NCI-H1105 treated with DMSO at 0.1 percent for 48 hours (cell line): ENCODE results near the gene TMEM63C.
"Not testable (repeated sequence)": the region's sequence is repeated elsewhere in the genome, so short reads cannot be mapped to it uniquely, and the experiment has no call there.

Source experiments
- DNase-seq: peaks from one replicate; lab custom pipeline; 2025; lab: John Stamatoyannopoulos, UW

Gene TMEM63C

DNA sequence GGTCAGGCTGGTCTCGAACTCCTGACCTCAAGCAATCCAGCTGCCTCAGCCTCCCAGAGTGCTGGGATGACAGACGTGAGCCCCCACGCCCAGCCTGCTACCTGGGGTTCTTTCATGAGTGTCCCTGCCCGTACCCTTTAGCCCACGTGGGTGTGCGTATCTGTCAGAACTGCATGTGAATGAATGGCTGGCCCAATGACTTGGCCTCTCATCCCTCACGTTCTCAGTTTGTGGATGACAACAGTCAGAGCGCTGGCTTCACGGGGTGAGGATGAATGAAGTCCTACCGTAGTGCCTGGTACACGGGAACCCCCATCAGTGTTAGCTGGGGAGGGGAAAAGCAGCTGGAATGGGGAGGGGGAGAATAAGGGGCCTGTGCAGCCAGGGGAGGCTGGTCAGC is 23.9 kb upstream of the TMEM63C start:
- DNase-seq: no peak

GRCh38 chr14:77158175-77158881 is 23.3 kb upstream of the TMEM63C start:
- peak; percentile 78 for DNase-seq

DNA sequence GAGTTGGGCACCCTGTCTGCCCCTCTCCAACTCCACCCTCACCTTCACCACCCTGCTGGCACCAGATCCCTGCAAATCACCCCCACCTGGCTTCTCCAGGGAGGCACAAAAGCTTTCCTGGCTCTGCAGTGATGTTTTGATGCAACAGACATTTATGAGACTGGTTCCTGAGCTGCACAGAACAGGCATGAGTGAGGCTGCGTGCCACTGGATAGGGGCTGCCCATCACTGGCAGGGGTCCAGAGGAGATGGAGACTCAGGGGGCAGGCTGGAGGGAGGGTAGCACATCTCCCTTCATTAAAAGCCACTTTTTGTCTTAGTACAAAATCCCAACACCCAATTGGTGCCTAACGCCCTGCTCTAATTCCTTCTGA is 22.7 kb upstream of the TMEM63C start:
- DNase-seq: peak; percentile 60

DNA sequence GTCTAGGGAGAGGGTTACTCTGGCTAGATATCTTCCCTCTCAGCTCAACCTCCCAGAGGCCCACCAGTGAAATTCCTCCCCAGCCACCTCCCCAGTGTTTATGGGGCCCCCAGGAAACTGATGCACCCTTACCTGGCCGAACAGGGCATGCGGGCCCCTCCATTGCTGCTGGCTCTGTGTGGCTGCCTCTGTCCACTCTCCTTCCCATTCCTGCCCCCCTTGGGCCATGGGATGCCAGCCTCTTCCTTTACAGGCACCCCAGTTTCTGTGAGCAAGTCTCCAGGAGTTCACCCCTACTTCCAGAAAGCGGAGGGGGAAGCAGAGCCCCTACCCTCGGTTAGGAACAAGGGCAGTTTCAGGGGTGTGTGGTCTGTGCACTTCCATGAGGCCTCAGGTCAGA is 20.6 kb upstream of the TMEM63C start:
- no peak for DNase-seq

GRCh38 chr14:77170045-77170444 is 11.6 kb upstream of the TMEM63C start:
- no peak for DNase-seq

DNA sequence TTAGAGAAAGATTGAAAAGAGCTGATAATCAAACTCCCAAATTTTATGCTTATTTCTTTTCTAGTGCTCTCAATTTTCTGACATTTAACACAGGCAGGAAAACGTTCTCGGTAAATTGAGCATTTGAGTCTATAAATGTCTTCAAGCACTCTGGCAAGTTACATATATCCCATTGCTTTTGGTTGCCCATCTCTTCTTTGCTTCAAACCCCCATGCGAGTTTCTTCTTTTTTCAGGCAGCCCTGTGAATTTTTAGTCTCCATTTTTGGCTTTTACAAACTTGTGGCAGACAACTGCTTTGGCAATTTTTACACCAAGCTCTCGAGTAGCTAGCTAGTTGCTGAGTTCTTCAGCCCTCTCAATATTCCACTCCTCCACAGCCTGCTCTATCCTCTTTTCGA is 8.7 kb upstream of the TMEM63C start:
- DNase-seq: no peak

DNA sequence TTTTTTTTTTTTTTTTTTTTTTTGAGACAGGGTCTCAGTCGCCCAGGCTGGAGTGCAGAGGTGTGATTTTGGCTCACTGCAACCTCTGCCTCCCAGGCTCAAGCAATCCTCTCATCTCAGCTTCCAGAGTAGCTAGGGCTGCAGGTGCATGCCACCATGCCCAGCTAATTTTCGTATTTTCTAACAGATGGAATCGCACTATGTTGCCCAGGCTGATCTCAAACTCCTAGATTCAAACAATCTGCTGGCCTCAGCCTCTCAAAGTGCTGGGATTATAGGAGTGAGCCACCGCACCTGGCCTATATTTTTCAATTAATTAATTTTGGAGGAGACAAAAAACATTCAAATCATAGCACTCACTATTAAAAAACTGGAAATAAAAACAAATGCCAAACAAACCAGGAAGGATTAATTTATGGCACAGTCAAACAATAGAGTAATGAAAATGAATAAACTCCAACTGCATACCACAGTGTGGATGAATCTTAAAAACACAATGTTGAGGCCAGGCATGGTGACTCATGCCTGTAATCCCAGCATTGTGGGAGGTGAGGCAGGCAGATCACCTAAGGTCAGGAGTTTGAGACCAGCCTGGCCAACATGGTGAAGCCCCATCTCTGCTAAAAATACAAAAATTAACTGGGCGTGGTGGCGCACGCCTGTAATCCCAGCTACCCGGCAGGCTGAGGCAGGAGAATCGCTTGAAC is 7.5 kb upstream of the TMEM63C start:
- DNase-seq: not testable (repeated sequence)

- no peak for DNase-seq
Observed at GRCh38 chr14:77175843-77176242, 5.8 kb upstream of the TMEM63C start.

GRCh38 chr14:77177702-77178101 is 3.9 kb upstream of the TMEM63C start:
- no peak for DNase-seq

DNA sequence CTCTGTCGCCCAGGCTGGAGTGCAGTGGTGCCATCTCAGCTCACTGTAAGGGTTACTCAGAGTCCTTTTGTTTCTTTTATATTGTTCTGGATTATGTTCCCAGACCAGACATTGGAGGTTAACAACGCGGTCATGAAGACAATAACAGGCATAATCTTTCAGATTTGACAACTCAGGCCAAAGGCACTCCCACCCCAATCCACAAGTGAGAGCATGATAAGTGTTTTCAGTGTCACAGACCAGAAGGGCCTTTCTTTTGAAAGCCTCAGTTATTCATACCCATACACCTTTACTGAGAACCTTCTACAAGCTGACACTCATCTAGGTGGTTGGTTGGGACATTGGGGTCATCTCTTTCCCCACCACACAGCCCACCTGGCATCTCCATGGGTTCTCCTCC is 2.9 kb upstream of the TMEM63C start:
- no peak for DNase-seq

DNA sequence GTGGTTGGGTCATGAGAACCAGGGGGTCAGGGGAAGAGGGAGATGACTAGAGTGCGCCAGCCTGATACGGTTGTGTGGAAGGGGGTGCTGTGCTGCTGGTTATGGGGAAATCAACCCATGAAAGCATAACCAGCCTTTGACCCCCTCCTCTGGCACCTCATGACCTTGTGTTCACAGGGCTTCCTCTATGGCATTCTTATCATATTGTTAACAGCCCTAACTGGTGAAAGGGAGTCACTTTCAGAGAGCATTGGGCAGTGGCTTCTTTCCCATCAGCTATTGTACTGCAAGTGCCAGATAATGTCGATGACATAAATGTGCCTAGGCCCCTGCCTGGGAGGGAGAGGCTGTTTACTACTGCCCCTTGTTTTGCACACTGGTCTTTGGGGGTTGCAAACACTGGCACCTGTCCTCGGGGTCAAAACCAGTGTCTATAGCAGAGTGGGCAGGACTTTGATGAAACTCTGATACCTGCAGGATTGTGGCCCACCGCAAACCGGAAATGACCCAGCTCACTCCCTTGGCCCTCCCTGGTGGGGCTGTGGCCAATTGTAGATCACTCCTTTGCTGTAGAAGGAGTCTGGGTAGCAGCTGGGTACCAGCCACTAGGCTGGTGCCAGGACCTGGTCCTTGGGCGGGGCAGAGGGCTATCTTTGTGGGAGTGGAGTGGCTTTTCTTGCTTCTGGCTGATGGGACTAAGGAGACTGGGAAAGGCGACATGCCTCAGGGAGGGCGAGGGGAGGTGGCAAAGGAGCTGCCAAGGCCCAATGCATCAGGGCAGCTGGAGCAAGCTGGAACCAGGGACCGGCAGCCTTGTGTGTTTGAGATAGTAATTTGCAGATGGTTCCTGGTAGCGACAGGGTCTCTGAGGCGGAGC is 634 bp upstream of the TMEM63C start:
- DNase-seq: no peak

- DNase-seq: no peak
Observed at GRCh38 chr14:77183896-77184295, 2.3 kb downstream of the TMEM63C start.

GRCh38 chr14:77184396-77185092 is 2.9 kb downstream of the TMEM63C start:
- no peak for DNase-seq

- no peak for DNase-seq
Observed at GRCh38 chr14:77185093-77185465, 3.5 kb downstream of the TMEM63C start.

GRCh38 chr14:77186911-77187648 is 5.5 kb downstream of the TMEM63C start:
- no peak for DNase-seq

DNA sequence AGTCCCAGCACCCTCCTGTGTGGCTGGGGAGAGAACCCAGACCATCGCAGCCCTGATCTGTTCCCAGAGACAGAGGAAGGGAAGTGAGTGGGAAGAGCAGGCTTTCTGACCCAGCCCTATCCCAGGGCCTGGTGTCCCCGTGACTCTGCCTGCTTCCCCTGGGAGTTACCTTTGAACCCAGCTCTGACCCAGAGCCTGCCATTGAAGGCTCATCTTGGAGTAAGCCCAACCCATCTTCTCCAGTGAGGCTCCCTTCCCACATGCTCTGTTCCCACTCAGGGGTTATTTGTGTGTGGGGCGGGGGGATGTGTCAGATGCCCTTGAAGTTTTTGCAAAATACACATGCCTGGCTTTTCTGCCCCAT is 6.0 kb downstream of the TMEM63C start:
- DNase-seq: no peak

- DNase-seq: no peak
Observed at GRCh38 chr14:77189479-77189878, 7.9 kb downstream of the TMEM63C start.

DNA sequence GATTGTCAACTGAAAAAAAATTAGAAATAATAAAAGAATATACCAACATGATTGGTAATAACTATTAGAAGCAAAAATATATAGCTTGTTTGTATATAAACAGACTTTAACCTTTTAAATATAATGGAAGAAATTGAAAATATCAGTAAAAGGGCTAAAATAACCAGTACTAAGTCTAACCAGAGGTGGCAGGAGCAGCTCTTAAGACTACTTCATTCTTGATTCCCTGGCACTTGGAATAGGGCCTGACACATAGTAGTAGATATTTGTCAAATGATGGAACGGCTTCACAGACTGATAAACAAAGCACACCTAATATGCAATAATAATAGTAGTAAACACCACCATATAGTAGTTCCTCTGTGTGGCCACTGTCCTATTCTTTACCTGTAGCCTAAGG is 9.4 kb downstream of the TMEM63C start:
- DNase-seq: no peak

DNA sequence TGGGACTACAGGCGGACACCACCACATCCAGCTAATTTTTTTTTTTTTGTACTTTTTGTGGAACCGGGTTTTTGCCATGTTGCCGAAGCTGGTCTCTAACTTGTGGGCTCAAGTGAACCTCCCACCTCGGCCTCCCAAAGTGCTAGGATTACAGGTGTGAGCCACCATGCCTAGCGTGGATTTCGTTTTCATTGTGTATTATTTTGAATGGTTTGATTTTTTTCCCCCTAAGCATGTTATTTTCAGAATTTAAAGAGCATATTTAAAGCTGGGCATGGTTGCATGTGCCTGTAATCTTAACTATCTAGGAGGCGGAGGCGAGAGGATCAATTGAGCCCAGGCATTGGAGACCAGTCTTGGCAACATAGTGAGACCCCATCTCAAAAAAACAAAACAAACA is 13.1 kb downstream of the TMEM63C start:
- no peak for DNase-seq

- no peak for DNase-seq
Observed at GRCh38 chr14:77195766-77196165, 14.2 kb downstream of the TMEM63C start.

- no peak for DNase-seq
Observed at GRCh38 chr14:77197988-77198387, 16.4 kb downstream of the TMEM63C start.

GRCh38 chr14:77198561-77198960 is 17.0 kb downstream of the TMEM63C start:
- DNase-seq: no peak
